Large intestine (tissue), 3 donors: Measurements from ENCODE around the gene ENDOU. TPM values are rescaled to one million over a fixed set of nuclear protein-coding genes. Genes with fewer than 3 reads are reported as not detected.

ENCODE experiments used
- DNase-seq, 2 donors: peaks; one replicate each; pipeline versions ENCODE4 v3.0.0 to v3.0.0-alpha.2; 2013
- H3K27ac ChIP-seq: one replicate; pipeline ENCODE4 v1.5.1; 2013; ENCODE audit warnings: low read length
- H3K27me3 ChIP-seq: 2 replicates; pipeline ENCODE4 v1.6.1; 2013; ENCODE audit warnings: low read length; ENCODE audit not compliant: control insufficient read depth, insufficient read depth
- H3K36me3 ChIP-seq: 2 replicates; pipeline ENCODE4 v1.6.1; 2013; ENCODE audit warnings: low read length; ENCODE audit not compliant: control insufficient read depth, insufficient read depth
- H3K4me1 ChIP-seq: one replicate; pipeline ENCODE4 v1.6.1; 2013; ENCODE audit warnings: low read length; ENCODE audit not compliant: control insufficient read depth, insufficient read depth
- H3K4me3 ChIP-seq: one replicate; pipeline ENCODE4 v1.5.1; 2013; ENCODE audit warnings: low read length
- H3K9me3 ChIP-seq: one replicate; pipeline ENCODE4 v1.6.1; 2013; ENCODE audit warnings: mild to moderate bottlenecking, low read depth, low read length, moderate library complexity; ENCODE audit not compliant: control insufficient read depth
- WGBS: methylation state at CpG from one replicate; pipeline ENCODE4 v1.1.5; 2013; ENCODE audit warnings: low lambda C conversion rate; ENCODE audit not compliant: insufficient coverage; 5-methylcytosine and 5-hydroxymethylcytosine counted together
- polyA plus RNA-seq: library from polyadenylated mRNA; unstranded; fragments of 120-200 nt; gene quantifications from one replicate; pipeline ENCODE4 v1.2.1, GENCODE V29; 2013

ENDOU gene
- polyA plus RNA-seq, 1 donor, result 1.8 TPM

DNA sequence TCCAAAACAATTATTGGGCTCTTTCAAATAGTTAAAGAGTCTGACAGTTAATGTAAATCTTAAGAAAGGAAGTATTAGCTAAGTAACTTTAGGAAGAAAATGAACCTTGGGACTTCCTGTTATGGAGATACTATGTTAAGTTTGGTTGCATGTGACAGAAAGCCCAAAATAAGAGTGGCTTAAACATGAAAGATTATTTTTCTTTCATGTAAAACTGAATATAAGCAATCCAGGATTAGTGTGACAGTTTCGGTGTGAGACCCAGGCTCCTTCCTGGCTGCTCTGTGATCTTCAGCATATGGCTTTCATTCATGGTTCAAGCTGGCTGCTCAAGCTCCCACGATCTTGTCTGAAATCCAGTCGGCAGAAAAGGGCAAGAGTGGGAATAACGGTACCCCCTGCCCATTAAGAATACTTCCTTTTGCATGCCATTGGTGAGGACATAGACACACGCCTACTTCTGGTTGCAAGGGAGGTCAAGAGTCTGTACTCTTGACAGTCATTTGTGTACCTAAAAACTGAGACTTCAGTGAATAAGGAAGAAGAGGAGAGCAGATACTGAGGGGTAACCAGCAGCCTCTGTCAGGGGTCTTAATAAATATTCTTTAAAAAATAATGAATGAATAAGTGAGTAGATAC lies 17.3 kb downstream of the ENDOU start:
- no peaks in the 10 kb centered on the region for H3K9me3 ChIP-seq
- no peaks in the 10 kb centered on the region for H3K27me3 ChIP-seq
- H3K4me1 ChIP-seq, result peaks cover 8% of the 10 kb centered on the region
- 60% methylated on average over 1 of the region's 5 CpGs for WGBS
- peak in 1 of 2 donors; percentile 32 for DNase-seq
- no peak overlapping the region for H3K4me3 ChIP-seq
- no peaks in the 10 kb centered on the region for H3K36me3 ChIP-seq
- H3K27ac ChIP-seq, result no peak overlapping the region

DNA sequence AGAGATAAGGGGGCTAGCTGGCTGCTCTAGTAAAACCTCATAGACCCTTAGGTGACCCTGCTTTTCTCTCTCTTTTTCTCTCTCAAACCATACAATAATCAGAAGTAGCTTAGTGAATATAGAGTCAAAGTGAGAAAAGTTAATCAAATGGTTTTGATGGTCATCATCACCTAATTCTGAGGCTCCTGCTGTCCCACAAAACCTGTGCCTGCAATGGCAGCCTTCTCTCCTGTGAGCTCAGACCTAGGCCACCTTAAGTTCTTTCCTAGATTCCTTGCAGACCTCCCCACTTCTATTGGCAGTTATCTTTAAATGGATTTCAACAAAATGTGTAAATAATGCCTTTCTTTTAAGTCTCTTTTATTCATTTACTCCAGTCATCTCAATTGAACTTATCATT lies 17.9 kb downstream of the ENDOU start:
- no peaks in the 10 kb centered on the region for H3K27me3 ChIP-seq
- no peak overlapping the region for H3K27ac ChIP-seq
- H3K4me1 ChIP-seq, result peaks cover 8% of the 10 kb centered on the region
- H3K9me3 ChIP-seq, result no peaks in the 10 kb centered on the region
- H3K36me3 ChIP-seq, result no peaks in the 10 kb centered on the region
- no peak for DNase-seq
- no peak overlapping the region for H3K4me3 ChIP-seq

DNA sequence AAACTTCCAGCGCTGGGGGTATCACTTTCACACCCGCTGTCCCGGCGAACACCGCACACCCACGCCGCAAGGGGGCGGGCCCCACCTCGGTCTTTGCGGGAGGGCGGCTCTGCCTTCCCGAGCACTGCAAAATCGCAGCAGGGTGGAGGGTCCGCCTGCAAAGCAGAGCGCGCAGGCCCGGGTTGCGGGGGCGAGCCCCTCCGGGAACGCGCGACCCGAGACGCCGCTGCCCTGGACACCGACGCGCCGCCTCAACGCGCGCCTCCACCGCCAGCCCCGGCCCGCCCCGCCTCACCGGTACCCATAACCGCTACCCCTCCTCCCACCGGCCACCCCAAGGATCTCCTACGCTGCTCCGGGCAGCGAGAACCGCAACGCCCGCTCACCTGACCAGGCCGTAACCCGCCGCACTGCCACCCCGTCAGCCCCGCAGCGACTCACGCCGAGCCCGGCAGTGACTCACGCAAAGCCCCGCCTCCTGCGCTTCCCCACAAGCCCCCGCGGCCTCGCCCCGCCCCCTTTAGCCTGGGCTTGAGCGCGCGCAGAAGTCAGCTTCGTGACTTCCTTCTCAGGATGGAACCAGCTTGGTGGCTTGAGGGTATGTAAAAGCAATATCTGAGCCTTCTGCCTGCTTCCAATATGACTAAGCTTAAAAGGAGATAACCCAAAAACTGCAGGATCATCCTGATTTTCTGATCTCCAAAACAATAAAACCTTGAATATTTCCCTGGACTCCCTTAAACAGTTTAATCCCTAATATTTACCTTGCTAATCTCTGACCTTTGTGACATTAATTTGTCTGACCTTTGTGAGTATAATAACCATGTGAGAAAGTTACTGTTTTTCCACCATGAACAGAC lies 19.5 kb downstream of the ENDOU start, which contains the start of gene RPAP3:
Gene RPAP3 (minus strand): TSS at position 465 of the 860 bp plus-strand sequence. CDS start 3,190 bp downstream, outside the sequence.
- Histone ChIP-seq H3K36me3 (peaks cover 1% of the 10 kb centered on the region), H3K27me3 (no peaks in the 10 kb centered on the region), H3K4me3 (peak within 1 kb of the TSS; percentile 69), H3K4me1 (peaks cover 8% of the 10 kb centered on the region), H3K27ac (peak within 1 kb of the TSS; percentile 81), H3K9me3 (no peaks in the 10 kb centered on the region)
- DNase-seq, result peak; percentile 94 to 97
- WGBS, result no CpG with 5 or more reads among the region's 66 CpGs

DNA sequence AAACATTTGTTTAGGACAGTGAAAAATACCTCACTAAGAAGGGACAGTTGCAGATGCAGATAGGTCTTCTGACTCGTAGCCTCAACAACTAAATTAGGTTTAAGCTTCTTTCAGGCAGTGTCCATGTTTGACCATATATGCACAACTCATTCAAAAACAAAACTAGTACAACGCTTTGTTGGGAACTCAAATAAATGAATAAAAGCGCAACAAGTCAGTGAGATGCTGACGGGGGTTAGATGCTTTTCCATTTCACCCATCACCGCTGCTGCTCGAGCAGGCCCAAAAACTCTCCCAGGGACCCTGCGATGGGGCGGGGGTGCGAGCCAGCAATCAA lies 20.1 kb downstream of the ENDOU start:
- no CpG with 5 or more reads among the region's 9 CpGs for WGBS
- DNase-seq, result no peak
- H3K36me3 ChIP-seq, result peaks cover 6% of the 10 kb centered on the region

DNA sequence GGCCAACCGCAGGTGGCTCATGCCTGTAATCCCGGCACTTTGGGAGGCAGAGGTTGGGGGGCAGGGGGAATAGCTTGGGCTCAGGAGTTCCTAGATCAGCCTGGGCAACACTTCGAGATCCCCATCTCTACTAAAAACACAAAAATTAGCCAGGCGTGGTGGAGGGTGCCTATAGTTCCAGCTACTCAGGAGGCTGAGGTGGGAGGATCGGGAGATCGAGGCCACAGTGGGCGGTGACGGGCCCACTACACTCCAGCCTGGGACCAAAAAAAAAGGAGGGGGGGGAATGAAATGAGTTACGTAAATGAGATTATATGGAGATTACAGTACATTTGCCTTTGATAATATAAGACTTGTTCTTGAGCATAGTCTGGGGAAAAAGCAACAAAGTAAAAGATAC lies 20.6 kb downstream of the ENDOU start:
- no peaks in the 10 kb centered on the region for H3K9me3 ChIP-seq
- no peak for DNase-seq
- peaks cover 10% of the 10 kb centered on the region for H3K36me3 ChIP-seq
- peak overlapping the region; percentile 69 for H3K4me3 ChIP-seq
- WGBS, result 100% methylated on average over 5 of the region's 9 CpGs
- peaks cover 8% of the 10 kb centered on the region for H3K4me1 ChIP-seq
- no peaks in the 10 kb centered on the region for H3K27me3 ChIP-seq
- H3K27ac ChIP-seq, result no peak overlapping the region

More for the DNA sequence above, 20.1 kb downstream of the ENDOU start:
- no peaks in the 10 kb centered on the region for H3K27me3 ChIP-seq
- peak overlapping the region; percentile 69 for H3K4me3 ChIP-seq
- peak overlapping the region; percentile 81 for H3K27ac ChIP-seq
- H3K4me1 ChIP-seq, result peaks cover 8% of the 10 kb centered on the region
- no peaks in the 10 kb centered on the region for H3K9me3 ChIP-seq

DNA sequence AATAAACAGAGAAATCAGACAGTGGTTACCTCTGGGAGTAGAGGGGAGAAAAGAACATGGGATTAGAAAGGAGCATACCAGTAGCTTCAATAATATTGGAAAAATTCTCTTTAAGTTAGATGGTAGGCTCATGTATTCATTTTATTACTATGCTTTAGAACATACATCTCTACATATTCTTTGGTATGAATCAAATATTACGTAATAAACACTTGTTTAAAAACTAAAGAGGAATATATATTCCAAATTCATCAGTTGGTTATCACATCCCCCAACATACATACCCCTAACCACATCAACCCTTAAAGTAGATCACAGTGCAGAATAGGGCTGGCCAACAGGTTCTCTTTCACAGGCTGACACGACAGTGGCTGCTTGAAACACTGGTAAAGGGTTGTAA lies 25.0 kb downstream of the ENDOU start:
- Histone ChIP-seq H3K36me3 (peaks cover 30% of the 10 kb centered on the region), H3K4me1 (peaks cover 5% of the 10 kb centered on the region), H3K27ac (no peak overlapping the region), H3K4me3 (no peak overlapping the region), H3K27me3 (no peaks in the 10 kb centered on the region), H3K9me3 (no peaks in the 10 kb centered on the region)
- no peak for DNase-seq
- 100% methylated on average over 1 of the region's 2 CpGs for WGBS

DNA sequence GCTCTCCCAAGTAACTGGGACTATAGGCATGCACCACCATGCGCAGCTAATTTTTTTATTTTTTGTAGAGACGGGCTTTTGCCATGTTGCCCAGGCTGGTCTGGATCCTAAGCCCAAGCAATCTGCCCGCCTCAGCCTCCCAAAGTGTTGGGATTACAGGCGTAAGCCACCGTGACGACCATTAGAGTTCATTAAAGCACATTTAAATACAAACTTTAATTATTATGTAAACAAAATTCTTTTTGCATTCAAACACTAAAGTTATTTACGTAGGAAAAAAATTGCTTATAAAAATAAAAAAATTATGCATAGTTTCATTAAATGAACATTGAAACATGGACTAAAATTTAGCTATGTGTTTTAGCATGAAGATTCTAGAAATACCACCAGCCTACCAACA lies 26.7 kb downstream of the ENDOU start:
- Histone ChIP-seq H3K9me3 (no peaks in the 10 kb centered on the region), H3K4me1 (no peaks in the 10 kb centered on the region), H3K27me3 (no peaks in the 10 kb centered on the region), H3K36me3 (peaks cover 35% of the 10 kb centered on the region), H3K27ac (no peak overlapping the region), H3K4me3 (no peak overlapping the region)
- 89% methylated on average over 3 of the region's 7 CpGs for WGBS
- DNase-seq, result no peak

DNA sequence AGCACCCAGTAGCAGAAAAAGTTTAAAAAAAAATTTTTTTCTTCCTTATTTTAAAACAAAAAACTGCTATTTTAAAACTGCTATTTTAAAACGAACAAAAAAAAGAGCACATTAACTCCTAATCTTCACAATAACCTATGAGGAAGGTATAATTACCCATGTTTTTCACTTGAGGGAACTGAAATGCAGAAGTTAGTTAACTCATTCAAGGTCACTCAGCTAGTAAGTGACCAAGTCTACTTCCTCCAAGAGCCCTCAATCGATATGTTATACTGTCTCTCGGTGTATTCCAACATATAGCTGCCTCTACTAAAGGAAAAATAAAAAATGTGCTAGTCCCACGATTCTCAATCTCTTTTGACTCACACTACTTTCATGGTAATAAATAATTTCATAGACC lies 27.2 kb downstream of the ENDOU start:
- Histone ChIP-seq H3K27me3 (no peaks in the 10 kb centered on the region), H3K27ac (no peak overlapping the region), H3K9me3 (no peaks in the 10 kb centered on the region), H3K36me3 (peaks cover 39% of the 10 kb centered on the region), H3K4me1 (no peaks in the 10 kb centered on the region), H3K4me3 (no peak overlapping the region)
- no peak for DNase-seq
- 90% methylated on average over 4 of the region's 4 CpGs for WGBS

DNA sequence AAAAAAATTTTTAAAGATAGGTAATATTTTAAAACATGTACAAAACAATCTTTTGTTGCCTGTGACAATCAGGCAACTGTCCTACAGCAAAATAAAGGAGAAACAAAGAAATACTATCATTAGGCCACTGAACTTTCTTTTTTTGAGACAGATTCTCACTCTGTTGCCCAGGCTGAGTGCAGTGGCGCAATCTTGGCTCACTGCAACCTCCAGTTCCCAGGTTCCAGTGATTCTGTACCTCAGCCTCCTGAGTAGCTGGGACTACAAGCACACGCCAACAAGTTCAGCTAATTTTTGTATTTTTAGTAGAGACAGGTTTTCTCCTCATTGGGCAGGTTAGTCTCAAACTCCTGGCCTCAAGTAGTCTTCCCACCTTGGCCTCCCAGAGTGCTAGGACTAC lies 36.1 kb downstream of the ENDOU start:
- H3K4me3 ChIP-seq, result no peak overlapping the region
- H3K4me1 ChIP-seq, result no peaks in the 10 kb centered on the region
- H3K9me3 ChIP-seq, result no peaks in the 10 kb centered on the region
- H3K27ac ChIP-seq, result no peak overlapping the region
- H3K27me3 ChIP-seq, result no peaks in the 10 kb centered on the region
- WGBS, result no CpG with 5 or more reads among the region's 2 CpGs
- DNase-seq, result no peak
- H3K36me3 ChIP-seq, result peaks cover 29% of the 10 kb centered on the region

DNA sequence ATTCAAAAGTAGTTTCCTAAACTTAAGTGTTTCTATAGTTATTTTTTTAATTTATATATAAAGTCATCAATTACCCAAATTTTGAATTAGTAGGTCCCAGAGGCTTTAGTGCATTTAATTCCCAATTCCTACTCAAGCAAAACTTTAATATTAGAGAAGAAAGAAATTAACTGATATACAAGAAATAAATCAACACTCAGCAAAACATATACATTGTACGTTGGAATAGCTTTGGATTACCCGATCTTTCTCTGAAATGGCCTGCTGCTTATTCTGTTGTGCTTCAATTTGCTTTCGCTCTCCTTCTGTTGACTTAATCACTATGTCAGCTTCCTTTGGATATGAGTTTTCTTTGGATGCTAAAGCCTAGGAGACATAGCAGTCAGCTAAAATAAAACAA lies 37.7 kb downstream of the ENDOU start:
- Histone ChIP-seq H3K9me3 (no peaks in the 10 kb centered on the region), H3K27ac (no peak overlapping the region), H3K4me1 (no peaks in the 10 kb centered on the region), H3K36me3 (peaks cover 26% of the 10 kb centered on the region), H3K4me3 (no peak overlapping the region), H3K27me3 (no peaks in the 10 kb centered on the region)
- WGBS, result 100% methylated on average over 1 of the region's 3 CpGs
- DNase-seq, result no peak
